ENCODE measurements around the gene IQCF2.
"Not testable (repeated sequence)": the region's sequence is repeated elsewhere in the genome, so short reads cannot be mapped to it uniquely, and the experiment has no call there.

- TF ChIP-seq, protein P1, sequence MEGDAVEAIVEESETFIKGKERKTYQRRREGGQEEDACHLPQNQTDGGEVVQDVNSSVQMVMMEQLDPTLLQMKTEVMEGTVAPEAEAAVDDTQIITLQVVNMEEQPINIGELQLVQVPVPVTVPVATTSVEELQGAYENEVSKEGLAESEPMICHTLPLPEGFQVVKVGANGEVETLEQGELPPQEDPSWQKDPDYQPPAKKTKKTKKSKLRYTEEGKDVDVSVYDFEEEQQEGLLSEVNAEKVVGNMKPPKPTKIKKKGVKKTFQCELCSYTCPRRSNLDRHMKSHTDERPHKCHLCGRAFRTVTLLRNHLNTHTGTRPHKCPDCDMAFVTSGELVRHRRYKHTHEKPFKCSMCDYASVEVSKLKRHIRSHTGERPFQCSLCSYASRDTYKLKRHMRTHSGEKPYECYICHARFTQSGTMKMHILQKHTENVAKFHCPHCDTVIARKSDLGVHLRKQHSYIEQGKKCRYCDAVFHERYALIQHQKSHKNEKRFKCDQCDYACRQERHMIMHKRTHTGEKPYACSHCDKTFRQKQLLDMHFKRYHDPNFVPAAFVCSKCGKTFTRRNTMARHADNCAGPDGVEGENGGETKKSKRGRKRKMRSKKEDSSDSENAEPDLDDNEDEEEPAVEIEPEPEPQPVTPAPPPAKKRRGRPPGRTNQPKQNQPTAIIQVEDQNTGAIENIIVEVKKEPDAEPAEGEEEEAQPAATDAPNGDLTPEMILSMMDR (conservative IDR thresholded peaks at IDR 0.05; ENCODE audit: low read depth, low read length), result not testable (repeated sequence)
- not testable (repeated sequence) for TF ChIP-seq EZH2 (IDR thresholded peaks at IDR 0.05; ENCODE audit: borderline replicate concordance, low read depth, low read length, poor library complexity, severe bottlenecking)
Observed at GRCh38 chr3:51868896-51869295, 7.5 kb downstream of the IQCF2 start.
